GM12878 (cell line): ENCODE results near the gene HM13. TPM values are rescaled to one million over a fixed set of nuclear protein-coding genes. Genes with fewer than 3 reads are reported as not detected.

Source experiments
- ASH2L ChIP-seq: fragments of 300-600, 200-600 bp; sonication (generic); IDR thresholded peaks from 2 replicates; pipeline ENCODE4 v1.6.1; 2017; ENCODE audit warnings: low read depth, mild to moderate bottlenecking, borderline replicate concordance
- ATF3 ChIP-seq: IDR thresholded peaks from 2 replicates; pipeline ENCODE4 v1.6.1; 2011; ENCODE audit warnings: low read depth, mild to moderate bottlenecking, low read length, moderate library complexity, borderline replicate concordance; ENCODE audit errors: extremely low read depth
- BACH1 ChIP-seq: fragments of 450-650 bp; IDR thresholded peaks from 2 replicates; pipeline ENCODE4 v1.6.1; 2017; ENCODE audit warnings: mild to moderate bottlenecking, borderline replicate concordance
- CEBPB ChIP-seq, 2 experiments: fragments of 150-350 bp in 1 of 2; IDR thresholded peaks; 2 replicates each; pipeline ENCODE4 v1.6.1; 2012 to 2014; ENCODE audit warnings: low read depth in 2 of 2, low read length in 2 of 2, borderline replicate concordance in 1 of 2, inconsistent platforms in 1 of 2
- CHD1 ChIP-seq: IDR thresholded peaks from 2 replicates; pipeline ENCODE4 v1.6.1; 2012; ENCODE audit warnings: low read depth, low read length, improper control_type of control experiment
- E2F8 ChIP-seq: fragments of 450-650 bp; IDR thresholded peaks from 2 replicates; pipeline ENCODE4 v1.6.1; 2018; ENCODE audit warnings: mild to moderate bottlenecking, low read depth, moderate library complexity; ENCODE audit not compliant: partially characterized antibody
- EGR1 ChIP-seq, 2 experiments: IDR thresholded peaks; 1 replicate in 1 of 2; 2 replicates in 1 of 2; pipeline ENCODE4 v1.6.1; 2011 to 2012; ENCODE audit warnings: low read depth in 2 of 2, low read length in 2 of 2, borderline replicate concordance in 1 of 2, mild to moderate bottlenecking in 1 of 2, moderate library complexity in 1 of 2
- ELK1 ChIP-seq: IDR thresholded peaks from 2 replicates; pipeline ENCODE4 v1.6.1; 2012; ENCODE audit warnings: low read depth, low read length, improper control_type of control experiment
- GATAD2B ChIP-seq: fragments of 450-650 bp; conservative IDR thresholded peaks from 2 replicates; pipeline ENCODE4 v1.6.1; 2017; ENCODE audit warnings: low read depth, mild to moderate bottlenecking, moderate library complexity
- KDM1A ChIP-seq: fragments of 200-600 bp; sonication (generic); IDR thresholded peaks from 2 replicates; pipeline ENCODE4 v1.6.1; 2016; ENCODE audit warnings: borderline replicate concordance
- MLLT1 ChIP-seq: fragments of 450-650 bp; IDR thresholded peaks from 2 replicates; pipeline ENCODE4 v1.6.1; 2016; ENCODE audit warnings: mild to moderate bottlenecking
- NR2F1 ChIP-seq: fragments of 450-650 bp; conservative IDR thresholded peaks from 2 replicates; pipeline ENCODE4 v1.6.1; 2017; ENCODE audit warnings: mild to moderate bottlenecking
- PBX3 ChIP-seq: IDR thresholded peaks from 2 replicates; pipeline ENCODE4 v1.6.1; 2011; ENCODE audit warnings: mild to moderate bottlenecking, low read depth, low read length, moderate library complexity; ENCODE audit not compliant: insufficient replicate concordance
- RBBP5 ChIP-seq: fragments of 200-600 bp; sonication (generic); conservative IDR thresholded peaks from 2 replicates; pipeline ENCODE4 v1.6.1; 2016
- TAF1 ChIP-seq: IDR thresholded peaks from 2 replicates; pipeline ENCODE4 v1.6.1; 2011; ENCODE audit warnings: mild to moderate bottlenecking, low read depth, low read length, borderline replicate concordance
- USF1 ChIP-seq: IDR thresholded peaks from 2 replicates; pipeline ENCODE4 v1.6.1; 2011; ENCODE audit warnings: borderline replicate concordance, low read depth, mild to moderate bottlenecking, moderate library complexity, mixed read lengths, low read length; ENCODE audit not compliant: insufficient read depth; ENCODE audit errors: extremely low read length
- polyA plus RNA-seq, 11 experiments: library from polyadenylated mRNA; depleted of rRNA in 4 of 11; unstranded in 6 of 11; stranded (reverse) in 5 of 11; fragments of >200 nt; fragmentation: Nextera tagmentation in 4 of 11; fragmentation: Illumina TruSeq in 1 of 11; extraction: Ambion mirVana in 4 of 11; extraction: Trizol in 1 of 11; gene quantifications; 1 replicate in 1 of 11; 2 replicates in 10 of 11; pipeline versions ENCODE4 v1.2.1 to v1.2.3, GENCODE V29; 2011 to 2016; ENCODE audit warnings: inconsistent platforms in 2 of 11, missing spikeins in 2 of 11, low read depth in 1 of 11
- total RNA-seq, 4 experiments: library from RNA; depleted of rRNA in 3 of 4; stranded (reverse); fragments of >200 nt in 3 of 4; fragmentation: Illumina TruSeq in 1 of 4; extraction: Trizol in 1 of 4; gene quantifications; 2 replicates each; pipeline versions ENCODE4 v1.2.1 to v1.2.3, GENCODE V29; 2013 to 2021

Gene HM13
- total and polyA plus RNA-seq, 10 of the 15 experiments (the other 5 are each of a cell fraction or from before 2014, with no cell fraction given), result 4.8 to 185 (median 81.7) TPM

- TF ChIP-seq KDM1A (no peak), EGR1 (IDR thresholded peaks at IDR 0.05; ENCODE audit: borderline replicate concordance in 1 of 2, low read depth in 2 of 2, low read length in 2 of 2) (peak in 1 of 2 experiments; percentile 24; a peak in 1 of 3 replicates), MLLT1 (no peak), RBBP5 (no peak), CHD1 (no peak), USF1 (no peak), GATAD2B (peak; percentile 94), TAF1 (no peak), NR2F1 (0 out of 2 replicates have a peak, but pooled peaks have one; percentile 28), E2F8 (no peak), ELK1 (no peak), CEBPB (IDR thresholded peaks at IDR 0.05; ENCODE audit: borderline replicate concordance in 1 of 2, low read depth in 2 of 2, low read length in 2 of 2) (no peak), PBX3 (no peak), BACH1 (0 out of 2 replicates have a peak, but pooled peaks have one; percentile 35), ASH2L (no peak), ATF3 (no peak)
Observed at GRCh38 chr20:31587545-31588389, 73.5 kb downstream of the HM13 start (continued).
